SK-N-SH (cell line): Measurements from ENCODE around the gene GMPPB.

ENCODE experiments used
- CTCF ChIP-seq: fragments of 200-600 bp; sonication (generic); IDR thresholded peaks from 2 replicates; pipeline ENCODE4 v1.6.1; 2017; ENCODE audit warnings: antibody characterized with exemption, mild to moderate bottlenecking, moderate library complexity
- MAX ChIP-seq: IDR thresholded peaks from 2 replicates; pipeline ENCODE4 v1.4.0; 2012; ENCODE audit warnings: low read depth
- REST ChIP-seq: IDR thresholded peaks from 2 replicates; pipeline ENCODE4 v1.6.1; 2012; ENCODE audit warnings: mild to moderate bottlenecking, low read depth, low read length, moderate library complexity
- RFX5 ChIP-seq: IDR thresholded peaks from 2 replicates; pipeline ENCODE4 v1.6.1; 2012; ENCODE audit warnings: mild to moderate bottlenecking, improper control_type of control experiment, low read length

- TF ChIP-seq REST = no peak
- no peak for TF ChIP-seq CTCF
- TF ChIP-seq RFX5 = no peak
- TF ChIP-seq MAX = no peak
Measured at GRCh38 chr3:49670940-49671290, 52.8 kb downstream of the GMPPB start.
